Caki2 (cell line): ENCODE measurements around the gene NME4. TPM values are rescaled to one million over a fixed set of nuclear protein-coding genes. Genes with fewer than 3 reads are reported as not detected.

ENCODE experiments used
- total RNA-seq: library from RNA; depleted of rRNA; stranded (reverse); fragments of >200 nt; shearing (Covaris generic); gene quantifications from 2 replicates; pipeline ENCODE4 v1.2.3, GENCODE V29; 2014; ENCODE audit warnings: low replicate concordance; rRNA removed

The NME4 gene
- total RNA-seq, 1 experiment from 2014 or later: 59.6 TPM

Other genes with a start within 250 kb of the NME4 start
- gene HBZ, start 244.6 kb upstream of the NME4 start, total RNA-seq: not detected in 2 replicates
- gene HBM, start 231.2 kb upstream of the NME4 start, total RNA-seq: not detected in 2 replicates
- gene HBA2, start 224.3 kb upstream of the NME4 start, total RNA-seq: not detected in 2 replicates
- not detected in 2 replicates for gene HBA1, start 220.5 kb upstream of the NME4 start, total RNA-seq
- not detected in 2 replicates for gene HBQ1, start 216.7 kb upstream of the NME4 start, total RNA-seq
- gene LUC7L, start 167.8 kb upstream of the NME4 start, total RNA-seq: 30.2 and 32.7 TPM in 2 replicates
- gene FAM234A, start 162.4 kb upstream of the NME4 start, total RNA-seq: 168 and 231 TPM in 2 replicates
- 1.1 and 3.6 TPM in 2 replicates for gene RGS11, start 121.3 kb upstream of the NME4 start, total RNA-seq
- gene ARHGDIG, start 116.6 kb upstream of the NME4 start, total RNA-seq: not detected in 2 replicates
- gene PDIA2, start 114.0 kb upstream of the NME4 start, total RNA-seq: 0.74 TPM in 1 of 2 replicates, not detected in the other
- gene AXIN1, start 44.5 kb upstream of the NME4 start, total RNA-seq: 82.2 and 84.5 TPM in 2 replicates
- 320 and 357 TPM in 2 replicates for gene MRPL28, start 26.7 kb upstream of the NME4 start, total RNA-seq
- 100.0 and 111 TPM in 2 replicates for gene PGAP6, start 15.2 kb upstream of the NME4 start, total RNA-seq
- gene DECR2, start 4.7 kb downstream of the NME4 start, total RNA-seq: 9.8 and 33.7 TPM in 2 replicates
- 37.5 and 77.1 TPM in 2 replicates for gene RAB11FIP3, start 28.4 kb downstream of the NME4 start, total RNA-seq
- gene CAPN15, start 130.5 kb downstream of the NME4 start, total RNA-seq: 60.1 and 70.1 TPM in 2 replicates
- gene PRR35, start 163.2 kb downstream of the NME4 start, total RNA-seq: not detected in 2 replicates
- gene NHLRC4, start 169.8 kb downstream of the NME4 start, total RNA-seq: 1.2 and 4.0 TPM in 2 replicates
- gene PIGQ, start 172.8 kb downstream of the NME4 start, total RNA-seq: 53.4 and 65.5 TPM in 2 replicates
- 22.4 and 33.2 TPM in 2 replicates for gene RAB40C, start 192.9 kb downstream of the NME4 start, total RNA-seq
- gene WFIKKN1, start 233.8 kb downstream of the NME4 start, total RNA-seq: 0.07 TPM in 1 of 2 replicates, not detected in the other
- gene METTL26, start 239.1 kb downstream of the NME4 start, total RNA-seq: 433 and 438 TPM in 2 replicates
- 93.0 and 94.1 TPM in 2 replicates for gene MCRIP2, start 244.6 kb downstream of the NME4 start, total RNA-seq